CD4-positive, alpha-beta T cell treated with Interleukin-15 for 4 hours (primary cell): Measurements from ENCODE around the gene NRP1.

ENCODE experiments used
- DNase-seq: peaks from one replicate; pipeline ENCODE4 v3.0.0-alpha.2; 2020; ENCODE audit warnings: low spot score

NRP1 gene

GRCh38 chr10:33349268-33349667 is 14.8 kb upstream of the NRP1 start:
- DNase-seq = no peak

GRCh38 chr10:33347211-33347610 is 12.7 kb upstream of the NRP1 start:
- DNase-seq = no peak

GRCh38 chr10:33345236-33345635 is 10.8 kb upstream of the NRP1 start:
- no peak for DNase-seq

- DNase-seq = no peak
Observed at GRCh38 chr10:33344676-33345075, 10.2 kb upstream of the NRP1 start.

GRCh38 chr10:33341637-33342036 is 7.2 kb upstream of the NRP1 start:
- DNase-seq = no peak

GRCh38 chr10:33337326-33337957 is 3.0 kb upstream of the NRP1 start:
- no peak for DNase-seq

- DNase-seq = no peak
Observed at GRCh38 chr10:33336582-33337325, 2.3 kb upstream of the NRP1 start.

- DNase-seq = no peak
Observed at GRCh38 chr10:33335801-33336581, 1.5 kb upstream of the NRP1 start.

GRCh38 chr10:33335551-33335800 is 1.0 kb upstream of the NRP1 start:
- no peak for DNase-seq

GRCh38 chr10:33334805-33335550 is 511 bp upstream of the NRP1 start:
- no peak for DNase-seq

GRCh38 chr10:33333260-33334101 is 986 bp downstream of the NRP1 start:
- DNase-seq = peak; percentile 14

GRCh38 chr10:33332183-33333065 is 2.0 kb downstream of the NRP1 start:
- DNase-seq = no peak

- no peak for DNase-seq
Observed at GRCh38 chr10:33331379-33331694, 3.1 kb downstream of the NRP1 start.

- DNase-seq = peak; percentile 68
Observed at GRCh38 chr10:33330543-33331378, 3.7 kb downstream of the NRP1 start.

- DNase-seq = no peak
Observed at GRCh38 chr10:33329178-33329577, 5.3 kb downstream of the NRP1 start.

GRCh38 chr10:33328253-33328652 is 6.2 kb downstream of the NRP1 start:
- DNase-seq = no peak

GRCh38 chr10:33327751-33328150 is 6.7 kb downstream of the NRP1 start:
- no peak for DNase-seq

- no peak for DNase-seq
Observed at GRCh38 chr10:33326933-33327332, 7.5 kb downstream of the NRP1 start.

GRCh38 chr10:33325929-33326328 is 8.5 kb downstream of the NRP1 start:
- no peak for DNase-seq

GRCh38 chr10:33323721-33324120 is 10.7 kb downstream of the NRP1 start:
- DNase-seq = no peak
